ENCODE data around the gene PCDHGB1.

Gene PCDHGB1

GRCh38 chr5:141349917-141350619, at the start of gene PCDHGB1:
Gene PCDHGB1 (plus strand): TSS chr5:141350099. CDS start chr5:141350261, 162 bp downstream.
- Histone ChIP-seq H3K9me3 (ENCODE audit: control insufficient read depth, insufficient read depth, low read depth, low read length) (no peaks in the 10 kb centered on the region), H3K27ac (ENCODE audit: extremely low read depth, low read depth, low read length) (no peak within 1 kb of the TSS), H3K4me1 (ENCODE audit: control insufficient read depth, insufficient read depth, low read length) (peaks cover 2% of the 10 kb centered on the region; the same call in 1 of the 2 replicates), H3K4me3 (ENCODE audit: low read depth, low read length) (peak within 1 kb of the TSS; percentile 34), H3K36me3 (ENCODE audit: control insufficient read depth in 2 of 2, insufficient read depth in 1 of 2, low read length in 2 of 2) (no peaks in the 10 kb centered on the region)
- ChIA-PET CTCF (interaction anchor here (0.5 to 5.6 kb wide), 42 partner anchors 8 to 544 kb away, joined by 3 to 33 read pairs (median 5); partner anchors contain the start of genes PCDHGA1, PCDHGA11, PCDHGA12 and PCDHGA2), POLR2A (interaction anchor here (0.6 to 1.3 kb wide), 3 partner anchors 30 to 214 kb away, joined by 3 to 5 read pairs (median 4); partner anchors contain the start of gene TAF7)
- no peak for TF ChIP-seq ZNF157 (tag by site-specific recombination; IDR thresholded peaks at IDR 0.05)
- peak; percentile 85; the same call in 1 of the 2 replicates for TF ChIP-seq ZNF610 (tag by site-specific recombination; IDR thresholded peaks at IDR 0.05; ENCODE audit: borderline replicate concordance)
- TF ChIP-seq ZNF335 (tag by site-specific recombination; conservative IDR thresholded peaks at IDR 0.05), result peak; percentile 69
- no peak for TF ChIP-seq ZNF248 (tag by site-specific recombination; IDR thresholded peaks at IDR 0.05)
- peak; percentile 67; the same call in 1 of the 2 replicates for TF ChIP-seq ZNF2 (tag by site-specific recombination; IDR thresholded peaks at IDR 0.05)
- TF ChIP-seq ZNF341 (tag by site-specific recombination; IDR thresholded peaks at IDR 0.05; ENCODE audit: low read depth), result no peak
- peak; percentile 54 for TF ChIP-seq ZBTB11 (tag by site-specific recombination; conservative IDR thresholded peaks at IDR 0.05; ENCODE audit: low read depth)
- peak; percentile 66 for TF ChIP-seq ZNF654 (tag by site-specific recombination; IDR thresholded peaks at IDR 0.05; ENCODE audit: low read depth)
- TF ChIP-seq ZBTB10 (tag by site-specific recombination; IDR thresholded peaks at IDR 0.05), result no peak
- TF ChIP-seq CTCF (tag by site-specific recombination; IDR thresholded peaks at IDR 0.05), result peak; percentile 47; the same call in 1 of the 2 replicates
- peak; percentile 8; the same call in 1 of the 2 replicates for TF ChIP-seq ZBTB17 (tag by site-specific recombination; IDR thresholded peaks at IDR 0.05)

- ChIA-PET CTCF (interaction anchor here (0.6 kb wide), 1 partner anchor 155 kb away, joined by 3 read pairs; no protein-coding TSS in a partner anchor), POLR2A (no interaction called here)
- no peaks in the 10 kb centered on the region; the same call in 1 of the 2 replicates for H3K9me3 ChIP-seq (ENCODE audit: control insufficient read depth, insufficient read depth, low read depth, low read length)
- no peaks in the 10 kb centered on the region for H3K4me1 ChIP-seq (ENCODE audit: control insufficient read depth, insufficient read depth, low read length)
- H3K36me3 ChIP-seq (ENCODE audit: control insufficient read depth in 2 of 2, insufficient read depth in 1 of 2, low read length in 2 of 2), result no peaks in the 10 kb centered on the region
- no peak within 1 kb of the TSS for H3K4me3 ChIP-seq (ENCODE audit: low read depth, low read length)
- no peak within 1 kb of the TSS for H3K27ac ChIP-seq (ENCODE audit: extremely low read depth, low read depth, low read length)
- TF ChIP-seq ZNF132 (tag by site-specific recombination; IDR thresholded peaks at IDR 0.05; ENCODE audit: borderline replicate concordance) (no peak), ZNF138 (tag by site-specific recombination; IDR thresholded peaks at IDR 0.05; ENCODE audit: borderline replicate concordance) (no peak)
Observed at GRCh38 chr5:141303756-141304155, 46.1 kb upstream of the PCDHGB1 start, which contains the start of gene SLC25A2. Gene SLC25A2 (minus strand): TSS chr5:141304049. CDS start chr5:141303865, 184 bp downstream.
